CD4-positive, alpha-beta T cell (primary cell): ENCODE measurements around the gene SPART. TPM values are rescaled to one million over a fixed set of nuclear protein-coding genes. Genes with fewer than 3 reads are reported as not detected.

Experiments
- ATAC-seq: fragments of 200-7000 bp; cut with Tn5 transposase; one replicate; pipeline ENCODE4 v1.10.0; 2022; ENCODE audit warnings: mild to moderate bottlenecking; ENCODE audit not compliant: poor library complexity
- CTCF ChIA-PET: fragments of 350-600 bp; sonication (Branson Sonifier 250); formaldehyde crosslinking; loops from one replicate; lab custom pipeline; 2021; ENCODE audit warnings: antibody characterized with exemption, inconsistent platforms; lab: Charles Lee
- POLR2A ChIA-PET: fragments of 350-600 bp; sonication (Branson Sonifier 250); formaldehyde crosslinking; loops from one replicate; lab custom pipeline; 2021; ENCODE audit warnings: antibody characterized with exemption, inconsistent platforms; lab: Charles Lee
- DNase-seq, 14 experiments: peaks; one replicate each; pipeline ENCODE4 v3.0.0-alpha.2; 2013 to 2020; ENCODE audit warnings: mixed read lengths in 2 of 14
- H3K27ac ChIP-seq, 2 donors: one replicate each; pipeline versions ENCODE4 v1.5.1 to v1.7.0; 2013; ENCODE audit warnings: low read length in 2 of 2, low read depth in 1 of 2, mild to moderate bottlenecking in 1 of 2
- H3K27me3 ChIP-seq, 2 experiments: 1 replicate in 1 of 2; 2 replicates in 1 of 2; pipeline versions ENCODE4 v1.6.1 to v1.7.0; 2013; ENCODE audit warnings: low read length in 2 of 2, control low read depth in 1 of 2, mild to moderate bottlenecking in 1 of 2, moderate library complexity in 1 of 2; ENCODE audit not compliant: insufficient read depth in 2 of 2, control insufficient read depth in 1 of 2
- H3K36me3 ChIP-seq: one replicate; pipeline ENCODE4 v1.6.1; 2013; ENCODE audit warnings: low read length, control low read depth; ENCODE audit not compliant: insufficient read depth
- H3K4me1 ChIP-seq: one replicate; pipeline ENCODE4 v1.6.1; 2013; ENCODE audit warnings: low read length, control low read depth; ENCODE audit not compliant: insufficient read depth
- H3K4me3 ChIP-seq: one replicate; pipeline ENCODE4 v1.5.1; 2013; ENCODE audit warnings: mild to moderate bottlenecking, low read length, moderate library complexity
- H3K9me3 ChIP-seq, 2 experiments: 1 replicate in 1 of 2; 2 replicates in 1 of 2; pipeline versions ENCODE4 v1.6.1 to v1.7.0; 2013; ENCODE audit warnings: low read length in 2 of 2, mild to moderate bottlenecking in 2 of 2, control low read depth in 1 of 2, moderate library complexity in 1 of 2; ENCODE audit not compliant: control insufficient read depth in 1 of 2, insufficient read depth in 1 of 2
- H3K27ac Mint-ChIP-seq: one replicate; pipeline ENCODE4 v1.8.0; 2020; ENCODE audit warnings: mixed read lengths
- H3K27me3 Mint-ChIP-seq: one replicate; pipeline ENCODE4 v1.8.0; 2021; ENCODE audit warnings: mixed read lengths
- H3K36me3 Mint-ChIP-seq: one replicate; pipeline ENCODE4 v1.8.0; 2021; ENCODE audit warnings: low read depth, mixed read lengths
- H3K4me1 Mint-ChIP-seq: one replicate; pipeline ENCODE4 v1.8.0; 2021; ENCODE audit warnings: low read depth, mixed read lengths
- H3K4me3 Mint-ChIP-seq: one replicate; pipeline ENCODE4 v1.8.0; 2020; ENCODE audit warnings: mild to moderate bottlenecking, mixed read lengths
- H3K9me3 Mint-ChIP-seq: one replicate; pipeline ENCODE4 v1.8.0; 2020; ENCODE audit warnings: mixed read lengths
- intact Hi-C, 2 experiments: fragments of 100-400 bp; cut with DNase I in 1 of 2; cut with micrococcal nuclease in 1 of 2; formaldehyde crosslinking; loops; one replicate each; pipeline versions ENCODE4 v1.15.1 to v1.9.0; 2023 to 2025; cut with DNase I, micrococcal nuclease
- total RNA-seq, 174 experiments: library from RNA in 2 of 174; stranded (reverse) in 2 of 174; gene quantifications; one replicate each; pipeline ENCODE4 v1.2.3 and lab custom pipeline; 2021 to 2026
- TF ChIP-seq, protein P1 (sequence below): fragments of 200-600 bp; IDR thresholded peaks from one replicate; pipeline ENCODE4 v1.8.0; 2022; ENCODE audit warnings: antibody characterized with exemption, mild to moderate bottlenecking

SPART gene
- total RNA-seq, 2 experiments from 2014 or later = 22.0 to 22.9 TPM

DNA sequence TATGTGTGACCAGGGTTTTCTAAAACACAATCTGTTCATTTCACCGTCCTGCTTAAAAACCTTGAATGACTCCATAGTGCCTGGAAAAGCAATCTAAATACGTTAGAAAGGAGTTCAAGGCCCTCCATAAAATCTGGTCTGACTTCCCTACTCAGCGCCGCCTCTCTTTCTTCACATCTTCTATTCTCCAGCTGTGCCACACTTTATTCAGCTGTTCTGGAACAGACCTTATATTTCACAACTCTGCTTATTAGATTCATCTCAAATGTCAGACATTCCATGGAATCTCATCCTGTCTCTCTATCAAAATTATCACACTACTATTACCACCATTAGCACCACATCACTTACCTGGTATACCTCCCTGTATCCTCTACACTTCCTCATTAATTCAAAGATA lies 19.8 kb upstream of the SPART start:
- ChIA-PET POLR2A (no interaction called here), CTCF (no interaction called here)
- DNase-seq = no peak
- Mint-ChIP-seq H3K4me1 (no peaks in the 10 kb centered on the region), H3K36me3 (no peaks in the 10 kb centered on the region), H3K27me3 (peaks cover 1% of the 10 kb centered on the region), H3K27ac (no peak overlapping the region), H3K4me3 (no peak overlapping the region), H3K9me3 (no peaks in the 10 kb centered on the region)
- TF ChIP-seq, protein P1, sequence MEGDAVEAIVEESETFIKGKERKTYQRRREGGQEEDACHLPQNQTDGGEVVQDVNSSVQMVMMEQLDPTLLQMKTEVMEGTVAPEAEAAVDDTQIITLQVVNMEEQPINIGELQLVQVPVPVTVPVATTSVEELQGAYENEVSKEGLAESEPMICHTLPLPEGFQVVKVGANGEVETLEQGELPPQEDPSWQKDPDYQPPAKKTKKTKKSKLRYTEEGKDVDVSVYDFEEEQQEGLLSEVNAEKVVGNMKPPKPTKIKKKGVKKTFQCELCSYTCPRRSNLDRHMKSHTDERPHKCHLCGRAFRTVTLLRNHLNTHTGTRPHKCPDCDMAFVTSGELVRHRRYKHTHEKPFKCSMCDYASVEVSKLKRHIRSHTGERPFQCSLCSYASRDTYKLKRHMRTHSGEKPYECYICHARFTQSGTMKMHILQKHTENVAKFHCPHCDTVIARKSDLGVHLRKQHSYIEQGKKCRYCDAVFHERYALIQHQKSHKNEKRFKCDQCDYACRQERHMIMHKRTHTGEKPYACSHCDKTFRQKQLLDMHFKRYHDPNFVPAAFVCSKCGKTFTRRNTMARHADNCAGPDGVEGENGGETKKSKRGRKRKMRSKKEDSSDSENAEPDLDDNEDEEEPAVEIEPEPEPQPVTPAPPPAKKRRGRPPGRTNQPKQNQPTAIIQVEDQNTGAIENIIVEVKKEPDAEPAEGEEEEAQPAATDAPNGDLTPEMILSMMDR = no peak
- H3K4me1 ChIP-seq = no peaks in the 10 kb centered on the region
- no peak overlapping the region for H3K27ac ChIP-seq
- ATAC-seq = no peak
- H3K36me3 ChIP-seq = no peaks in the 10 kb centered on the region
- H3K4me3 ChIP-seq = no peak overlapping the region
- intact Hi-C loops = no loop called here
- no peaks in the 10 kb centered on the region for H3K27me3 ChIP-seq
- H3K9me3 ChIP-seq = no peaks in the 10 kb centered on the region

DNA sequence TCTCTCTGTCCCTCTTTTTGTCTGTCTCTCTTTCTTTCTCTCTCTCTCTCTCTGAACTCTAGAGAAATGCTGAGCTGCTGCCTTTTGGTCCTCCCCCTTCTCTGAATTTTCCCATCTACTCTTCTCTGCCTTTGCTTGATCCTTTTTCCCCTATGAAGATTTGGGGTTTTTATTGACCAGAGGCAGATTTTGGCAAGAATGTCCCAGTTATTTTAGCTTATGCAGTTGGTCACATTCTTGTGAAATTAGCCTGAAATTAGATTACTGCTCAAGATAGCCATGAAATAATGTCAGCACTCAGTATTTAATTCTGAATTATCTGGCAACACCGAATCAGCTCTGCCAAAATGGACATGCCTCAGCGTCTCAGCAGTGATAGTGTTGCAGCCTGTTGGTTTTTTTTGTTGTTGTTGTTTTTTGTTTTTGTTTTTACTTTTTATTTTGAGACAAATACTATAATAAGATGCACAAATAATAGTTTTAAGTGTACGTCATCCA lies 17.2 kb upstream of the SPART start:
- ATAC-seq = no peak
- no peaks in the 10 kb centered on the region for H3K36me3 Mint-ChIP-seq
- peaks cover 11% of the 10 kb centered on the region for H3K27me3 Mint-ChIP-seq
- no peaks in the 10 kb centered on the region for H3K4me1 Mint-ChIP-seq
- CTCF ChIA-PET = no interaction called here
- TF ChIP-seq, protein P1 = no peak
- no peaks in the 10 kb centered on the region for H3K36me3 ChIP-seq
- H3K4me3 Mint-ChIP-seq = no peak overlapping the region
- H3K27ac ChIP-seq = no peak overlapping the region
- no peaks in the 10 kb centered on the region for H3K9me3 ChIP-seq
- DNase-seq = no peak
- no peaks in the 10 kb centered on the region for H3K4me1 ChIP-seq
- no peak overlapping the region for H3K4me3 ChIP-seq
- H3K9me3 Mint-ChIP-seq = no peaks in the 10 kb centered on the region
- POLR2A ChIA-PET = no interaction called here
- H3K27ac Mint-ChIP-seq = no peak overlapping the region
- no peaks in the 10 kb centered on the region for H3K27me3 ChIP-seq
- intact Hi-C loops = no loop called here

- intact Hi-C loops = no loop called here
- CTCF ChIA-PET = no interaction called here
- ATAC-seq = no peak
Observed at GRCh38 chr13:36362914-36363313, 16.7 kb upstream of the SPART start.

More at GRCh38 chr13:36362914-36363313, 16.7 kb upstream of the SPART start:
- Mint-ChIP-seq H3K36me3 (no peaks in the 10 kb centered on the region), H3K9me3 (no peaks in the 10 kb centered on the region), H3K4me3 (no peak overlapping the region), H3K27ac (no peak overlapping the region), H3K27me3 (peaks cover 11% of the 10 kb centered on the region), H3K4me1 (no peaks in the 10 kb centered on the region)
- DNase-seq = no peak
- H3K4me3 ChIP-seq = no peak overlapping the region
- POLR2A ChIA-PET = no interaction called here
- no peaks in the 10 kb centered on the region for H3K9me3 ChIP-seq
- no peaks in the 10 kb centered on the region for H3K27me3 ChIP-seq
- H3K4me1 ChIP-seq = no peaks in the 10 kb centered on the region
- no peaks in the 10 kb centered on the region for H3K36me3 ChIP-seq
- H3K27ac ChIP-seq = no peak overlapping the region
- TF ChIP-seq, protein P1 = no peak
